Left forelimb (tissue), 1 donor: ENCODE measurements around the gene DCTN2.

Experiments used
- DNase-seq: peaks from one replicate; pipeline ENCODE4 v3.0.0-alpha.2; 2018; ENCODE audit warnings: low spot score

The DCTN2 gene

DNA sequence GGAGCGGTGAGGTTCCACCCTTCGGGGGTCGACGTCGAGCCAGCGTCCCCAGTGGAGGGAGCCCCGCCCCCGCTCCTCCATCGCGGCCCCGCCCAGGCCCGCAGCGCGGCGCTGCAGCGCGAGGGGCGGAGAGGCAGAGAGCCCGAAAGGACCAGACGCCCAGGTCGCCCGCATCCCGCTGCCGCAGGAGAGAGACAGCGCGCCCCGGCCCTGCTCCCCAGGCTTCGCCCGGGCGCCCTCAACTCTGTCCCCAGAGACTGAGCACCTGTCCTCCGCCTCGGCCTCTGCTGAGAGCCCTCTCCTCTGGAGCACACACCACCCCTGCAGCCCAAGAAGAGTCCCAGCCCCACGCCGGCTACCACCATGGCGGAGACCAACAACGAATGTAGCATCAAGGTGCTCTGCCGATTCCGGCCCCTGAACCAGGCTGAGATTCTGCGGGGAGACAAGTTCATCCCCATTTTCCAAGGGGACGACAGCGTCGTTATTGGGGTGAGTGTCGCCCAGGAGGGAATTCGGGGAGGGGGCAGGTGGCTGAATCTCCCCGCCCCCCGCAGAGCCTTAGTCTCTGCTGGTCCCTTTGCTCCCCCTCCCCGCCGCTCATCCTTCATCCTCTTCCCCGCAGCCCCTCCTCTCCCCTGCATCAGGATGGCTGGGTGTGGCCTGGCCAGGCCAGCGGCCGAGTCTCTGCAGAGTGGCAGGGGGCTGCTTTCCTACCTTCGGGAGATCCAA, 3.1 kb upstream of the DCTN2 start, which contains the start of gene KIF5A:
TSS of gene KIF5A (plus strand) at position 136 of the 732 bp plus-strand sequence. CDS start at position 364, 228 bp downstream.
- DNase-seq: no peak

DNA sequence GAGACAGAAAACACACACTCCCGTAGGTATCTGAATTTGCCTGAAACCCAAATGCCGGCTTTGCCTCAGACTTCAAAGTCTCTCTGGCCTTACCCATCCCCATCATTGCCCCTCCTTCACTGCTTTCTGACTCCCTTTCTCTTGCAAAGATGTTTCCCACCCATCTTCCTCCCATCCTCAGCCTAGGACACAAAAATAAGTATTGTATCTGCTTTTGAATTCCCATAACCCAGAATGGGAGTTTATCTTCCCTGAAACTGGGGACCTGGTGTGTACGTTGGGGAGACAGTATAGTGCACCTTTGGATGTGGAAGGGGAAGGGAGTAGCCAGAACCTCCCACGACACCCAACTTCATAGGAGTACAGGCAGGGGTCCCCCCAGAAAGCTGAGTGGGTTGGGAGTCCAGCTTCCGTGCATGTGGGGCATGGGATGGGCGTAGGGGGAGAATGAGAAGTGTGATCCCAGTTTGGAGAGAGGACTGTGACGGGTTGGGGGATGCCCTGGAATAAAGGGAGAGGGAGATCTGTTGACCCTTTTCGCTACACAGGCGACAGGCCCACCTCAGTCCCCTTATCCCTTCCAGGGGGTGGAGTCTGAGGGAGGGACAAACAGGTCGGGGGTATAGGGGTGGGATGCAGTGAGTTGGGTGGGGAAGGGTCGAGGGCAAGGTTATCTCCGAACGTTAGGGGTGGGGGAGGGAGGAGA, 2.4 kb upstream of the DCTN2 start:
- DNase-seq: no peak

DNA sequence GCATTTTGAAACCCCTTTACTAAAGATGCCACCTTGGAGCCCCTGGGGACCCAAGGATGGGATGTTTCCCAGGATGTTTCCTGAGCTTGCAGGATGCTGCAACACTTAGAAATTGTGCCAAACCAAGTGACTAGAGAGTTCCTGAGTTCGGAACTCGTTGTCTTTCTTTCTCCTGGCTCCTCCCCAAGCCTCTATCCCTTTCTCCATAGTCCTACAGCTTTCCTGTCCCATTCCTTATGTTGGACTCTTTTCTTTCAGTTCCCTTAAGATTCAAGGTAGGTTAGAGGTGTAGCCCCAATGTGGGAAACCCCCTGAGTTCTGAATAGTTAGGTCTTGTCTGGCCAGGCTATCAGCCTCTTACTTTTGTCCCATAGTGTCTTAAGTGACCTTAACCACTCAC, 1.5 kb upstream of the DCTN2 start:
- no peak for DNase-seq

GRCh38 chr12:57548013-57548315, 972 bp upstream of the DCTN2 start:
- no peak for DNase-seq

GRCh38 chr12:57547288-57548012, 458 bp upstream of the DCTN2 start:
- DNase-seq: no peak

DNA sequence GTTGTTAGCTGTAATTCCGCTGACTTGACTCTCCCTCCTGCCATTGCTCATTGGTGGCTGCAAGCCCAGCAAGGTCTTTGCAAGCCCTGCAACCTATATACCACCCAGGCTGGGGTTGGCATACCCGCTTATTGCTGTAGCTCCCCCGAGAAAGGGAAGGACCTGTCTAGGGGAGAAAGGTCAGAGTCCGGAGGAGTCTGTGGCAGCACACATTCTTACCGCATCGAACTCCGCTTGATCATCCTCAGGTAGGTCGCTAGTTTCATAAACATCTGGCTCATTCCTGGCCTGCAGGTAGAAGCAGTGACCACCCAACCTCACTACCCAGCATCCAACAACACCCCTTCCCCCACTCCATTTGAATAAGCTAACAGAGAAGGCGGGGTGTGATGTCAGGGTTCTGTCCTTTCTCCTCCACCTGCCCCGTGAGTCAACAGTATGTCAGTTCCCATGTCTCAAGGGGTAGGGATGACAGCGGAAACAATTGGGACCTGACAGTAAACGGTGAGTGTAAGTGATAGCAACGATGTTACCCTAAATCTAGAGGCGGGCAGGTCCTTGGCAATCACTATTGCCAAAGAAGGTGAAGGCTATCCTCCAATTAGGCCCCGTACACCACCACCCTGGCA, 1.1 kb downstream of the DCTN2 start:
- no peak for DNase-seq

DNA sequence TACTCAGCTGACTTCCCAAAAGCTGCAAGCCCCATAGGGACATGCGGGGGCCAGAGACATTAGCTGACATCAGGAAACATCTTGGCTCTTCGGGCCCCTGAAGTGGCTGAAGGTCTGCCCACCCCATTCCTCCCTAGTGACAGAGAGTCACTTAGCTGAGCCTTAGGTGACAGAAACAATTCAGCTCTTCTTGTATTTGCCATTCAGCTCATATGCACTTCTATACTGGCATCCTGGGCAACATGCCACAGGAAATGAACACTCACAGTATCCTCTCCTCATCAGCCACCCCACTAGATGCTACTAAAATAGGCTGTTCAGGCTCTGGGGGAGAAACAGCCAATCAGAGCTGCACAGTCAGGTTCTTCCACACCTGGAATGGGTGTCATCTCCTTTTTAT, 3.4 kb downstream of the DCTN2 start:
- no peak for DNase-seq

- DNase-seq: no peak
Observed at GRCh38 chr12:57541717-57542116, 5.3 kb downstream of the DCTN2 start.

- no peak for DNase-seq
Observed at GRCh38 chr12:57541001-57541400, 6.0 kb downstream of the DCTN2 start.

- DNase-seq: peak; percentile 20
Observed at GRCh38 chr12:57539134-57539768, 7.7 kb downstream of the DCTN2 start.

- DNase-seq: no peak
Observed at GRCh38 chr12:57536597-57536942, 10.4 kb downstream of the DCTN2 start.

- DNase-seq: peak; percentile 48
Observed at GRCh38 chr12:57535764-57536596, 11.0 kb downstream of the DCTN2 start.

DNA sequence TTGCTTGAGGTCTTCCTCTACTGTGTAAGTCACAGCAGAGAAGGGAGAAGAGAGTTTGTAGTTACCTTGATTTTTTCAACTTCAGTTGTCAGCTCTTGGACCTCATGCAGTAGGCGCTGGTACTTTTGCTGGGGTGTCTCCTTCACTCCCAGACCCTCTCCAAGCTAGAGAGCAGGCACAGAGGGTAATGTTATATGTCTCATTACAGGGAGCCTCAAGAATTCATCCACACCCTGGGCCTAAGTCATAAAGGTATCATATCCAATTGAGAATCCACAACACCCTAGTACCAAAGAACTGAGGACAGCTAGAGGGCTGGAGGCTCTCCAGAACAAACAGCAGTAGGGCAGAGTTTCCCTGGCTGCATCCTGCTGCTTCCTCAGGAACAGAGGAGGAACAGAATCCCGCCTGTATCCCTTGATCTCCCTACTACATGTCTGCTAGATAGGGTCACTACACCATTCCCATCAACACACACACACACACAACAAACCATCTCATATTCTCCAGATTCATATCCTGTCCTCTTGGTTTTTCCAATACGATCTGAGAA, 11.9 kb downstream of the DCTN2 start:
- peak; percentile 41 for DNase-seq

- DNase-seq: no peak
Observed at GRCh38 chr12:57534250-57534649, 12.7 kb downstream of the DCTN2 start.

DNA sequence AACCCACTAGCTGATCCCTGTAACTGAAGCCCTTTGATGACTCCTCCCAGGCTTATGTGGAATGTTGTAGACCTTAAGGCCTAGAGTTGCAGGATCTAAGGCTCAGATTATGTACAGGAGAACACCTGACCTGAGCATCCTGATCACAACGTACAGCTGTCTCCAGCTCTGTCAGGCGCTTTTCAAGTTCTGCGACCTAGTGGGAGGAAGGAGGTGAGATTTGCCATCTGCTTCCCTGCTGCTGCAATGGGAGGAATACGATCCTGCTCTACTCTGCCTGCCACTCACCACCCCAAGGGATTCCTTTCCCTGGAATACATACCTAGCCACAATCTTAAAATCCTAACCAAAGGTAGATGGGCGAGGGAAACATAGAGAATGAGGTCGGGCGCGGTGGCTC, 13.9 kb downstream of the DCTN2 start:
- DNase-seq: no peak

GRCh38 chr12:57531836-57532235, 15.2 kb downstream of the DCTN2 start:
- no peak for DNase-seq

GRCh38 chr12:57530396-57531142, 16.4 kb downstream of the DCTN2 start:
- peak; percentile 33 for DNase-seq

DNA sequence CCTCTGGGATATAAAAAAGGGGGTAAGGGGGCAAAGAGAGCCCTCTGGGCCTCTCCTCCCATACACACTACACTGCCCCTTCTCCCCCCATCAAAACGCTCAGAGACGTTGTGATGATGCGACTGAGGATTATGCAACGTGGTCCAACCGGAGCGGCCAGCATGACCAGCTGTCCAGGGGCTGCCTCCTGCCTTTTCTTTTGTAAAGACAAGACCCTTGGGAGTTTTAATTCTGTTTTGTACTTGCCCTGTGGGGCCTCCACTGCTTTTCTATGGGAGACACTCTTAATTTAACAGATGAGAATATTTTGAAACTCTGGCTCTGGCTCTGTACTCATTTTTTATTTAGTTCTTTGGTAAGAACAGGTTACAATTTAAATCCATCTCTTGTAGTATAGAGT, 17.2 kb downstream of the DCTN2 start:
- DNase-seq: no peak

DNA sequence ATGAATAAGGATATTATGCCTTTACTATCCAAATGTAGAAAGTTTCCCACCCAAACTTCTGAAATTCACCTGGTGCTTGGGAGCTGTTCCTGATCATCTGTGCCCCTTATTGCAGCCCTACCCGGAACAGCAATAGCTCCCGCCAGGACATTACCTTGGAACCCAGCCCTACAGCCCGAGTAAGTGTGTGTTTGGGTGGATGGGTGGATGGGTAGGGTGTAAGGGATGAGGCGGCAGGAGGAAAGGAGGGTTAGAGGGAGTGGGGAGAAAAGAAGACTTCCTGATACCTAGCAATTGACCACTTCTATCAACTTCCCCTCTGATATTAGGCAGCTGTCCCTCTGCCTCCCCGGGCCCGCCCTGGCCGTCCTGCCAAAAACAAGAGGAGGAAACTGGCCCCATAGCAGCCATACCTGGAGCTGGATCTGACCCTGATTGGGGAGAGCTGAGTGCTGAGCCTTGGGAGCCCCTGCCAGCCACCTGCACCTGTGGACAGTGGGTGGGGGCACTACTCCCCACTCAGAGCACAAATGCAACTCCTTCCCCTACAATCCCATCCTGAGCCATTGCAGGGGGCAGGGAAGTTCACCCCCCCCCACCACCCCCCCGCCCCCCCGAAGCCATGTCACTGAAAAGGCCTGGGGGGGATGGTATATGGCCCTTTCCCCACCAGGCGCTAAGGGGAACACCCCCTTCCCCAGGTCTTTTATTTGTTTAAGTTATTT, 18.0 kb downstream of the DCTN2 start:
- no peak for DNase-seq

- no peak for DNase-seq
Observed at GRCh38 chr12:57528176-57528575, 18.8 kb downstream of the DCTN2 start.
